SK-N-SH treated with all-trans-retinoic acid at 6 μM for 48 hours (cell line): ENCODE data around the gene LILRB5.
"Not testable (repeated sequence)": the region's sequence is repeated elsewhere in the genome, so short reads cannot be mapped to it uniquely, and the experiment has no call there.

Experiments
- RARB ChIP-seq: fragments of 250-450 bp; sonication (Bioruptor Pico); IDR thresholded peaks from 2 replicates; pipeline ENCODE4 v1.8.0; 2021; ENCODE audit warnings: mild to moderate bottlenecking, moderate library complexity
- TF ChIP-seq, protein P1 (sequence below): fragments of 250-450 bp; sonication (Bioruptor Pico); IDR thresholded peaks from 2 replicates; pipeline ENCODE4 v1.5.1; 2021; ENCODE audit warnings: mild to moderate bottlenecking, moderate library complexity

DNA sequence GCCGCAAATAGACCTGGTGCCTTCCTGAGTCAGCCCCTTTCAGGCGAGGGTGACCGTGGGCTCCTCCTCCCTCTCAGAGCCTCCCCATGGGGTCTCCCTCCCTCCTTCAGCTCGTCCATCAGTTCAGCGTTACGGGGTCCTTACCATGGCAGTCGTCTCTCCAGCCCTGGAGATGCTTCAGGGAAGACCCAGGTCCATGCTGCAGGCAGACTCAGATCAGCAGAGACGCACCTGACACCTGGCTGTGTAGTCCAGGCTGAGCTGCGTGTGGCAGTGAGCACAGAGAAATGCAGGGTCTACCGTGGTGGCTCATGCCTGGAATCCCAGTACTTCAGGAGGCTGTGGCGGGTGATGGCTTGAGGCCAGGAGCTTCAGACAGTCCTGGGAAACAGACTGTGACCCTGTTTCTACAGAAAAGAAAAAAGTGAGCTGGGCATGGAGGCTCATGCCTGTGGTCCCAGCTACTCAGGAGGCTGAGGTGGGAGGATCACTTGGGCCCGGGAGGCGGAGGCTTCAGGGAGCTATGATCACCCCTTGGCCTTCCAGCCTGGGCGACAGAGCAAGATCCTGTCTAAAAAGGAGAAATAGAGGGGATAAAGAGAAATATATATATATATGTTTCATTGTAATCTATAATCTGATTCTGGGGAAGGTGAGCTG is 33.7 kb downstream of the LILRB5 start:
- TF ChIP-seq, protein P1, sequence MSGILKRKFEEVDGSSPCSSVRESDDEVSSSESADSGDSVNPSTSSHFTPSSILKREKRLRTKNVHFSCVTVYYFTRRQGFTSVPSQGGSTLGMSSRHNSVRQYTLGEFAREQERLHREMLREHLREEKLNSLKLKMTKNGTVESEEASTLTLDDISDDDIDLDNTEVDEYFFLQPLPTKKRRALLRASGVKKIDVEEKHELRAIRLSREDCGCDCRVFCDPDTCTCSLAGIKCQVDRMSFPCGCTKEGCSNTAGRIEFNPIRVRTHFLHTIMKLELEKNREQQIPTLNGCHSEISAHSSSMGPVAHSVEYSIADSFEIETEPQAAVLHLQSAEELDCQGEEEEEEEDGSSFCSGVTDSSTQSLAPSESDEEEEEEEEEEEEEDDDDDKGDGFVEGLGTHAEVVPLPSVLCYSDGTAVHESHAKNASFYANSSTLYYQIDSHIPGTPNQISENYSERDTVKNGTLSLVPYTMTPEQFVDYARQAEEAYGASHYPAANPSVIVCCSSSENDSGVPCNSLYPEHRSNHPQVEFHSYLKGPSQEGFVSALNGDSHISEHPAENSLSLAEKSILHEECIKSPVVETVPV (CRISPR knock-in tag) = not testable (repeated sequence)
- not testable (repeated sequence) for TF ChIP-seq RARB (CRISPR knock-in tag)
